NCI-H187 (cell line): ENCODE data around the gene GNAT2.

ENCODE experiments used
- DNase-seq, 2 experiments: peaks; one replicate each; lab custom pipeline; 2025; lab: John Stamatoyannopoulos, UW

The GNAT2 gene

DNA sequence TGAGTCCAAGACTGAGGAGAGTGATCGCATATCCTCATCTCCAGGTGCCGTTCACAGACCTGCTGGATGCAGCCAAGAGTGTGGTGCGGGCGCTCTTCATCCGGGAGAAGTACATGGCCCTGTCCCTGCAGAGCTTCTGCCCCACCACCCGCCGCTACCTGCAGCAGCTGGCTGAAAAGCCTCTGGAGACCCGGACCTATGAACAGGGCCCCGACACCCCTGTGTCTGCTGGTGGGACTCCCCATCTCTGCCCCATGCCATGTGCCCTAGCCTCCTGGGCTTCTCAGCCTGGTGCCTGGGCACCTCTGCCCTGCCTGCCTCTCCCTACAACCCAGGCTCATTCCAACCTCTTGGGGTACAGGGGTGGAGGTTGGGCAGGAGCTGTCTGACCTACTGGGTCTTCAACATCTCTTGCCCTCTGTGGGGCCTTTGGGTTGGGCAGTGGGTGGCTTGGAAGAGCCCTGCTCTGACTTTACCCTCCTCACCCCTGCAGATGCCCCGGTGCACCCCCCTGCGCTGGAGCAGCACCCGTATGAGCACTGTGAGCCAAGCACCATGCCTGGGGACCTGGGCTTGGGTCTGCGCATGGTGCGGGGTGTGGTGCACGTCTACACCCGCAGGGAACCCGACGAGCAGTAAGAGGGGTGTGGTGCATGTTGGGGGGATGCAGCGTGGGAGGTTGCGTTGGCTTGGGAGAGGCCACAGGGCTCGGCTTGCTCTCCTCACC, 7.4 kb upstream of the GNAT2 start:
- no peak for DNase-seq

DNA sequence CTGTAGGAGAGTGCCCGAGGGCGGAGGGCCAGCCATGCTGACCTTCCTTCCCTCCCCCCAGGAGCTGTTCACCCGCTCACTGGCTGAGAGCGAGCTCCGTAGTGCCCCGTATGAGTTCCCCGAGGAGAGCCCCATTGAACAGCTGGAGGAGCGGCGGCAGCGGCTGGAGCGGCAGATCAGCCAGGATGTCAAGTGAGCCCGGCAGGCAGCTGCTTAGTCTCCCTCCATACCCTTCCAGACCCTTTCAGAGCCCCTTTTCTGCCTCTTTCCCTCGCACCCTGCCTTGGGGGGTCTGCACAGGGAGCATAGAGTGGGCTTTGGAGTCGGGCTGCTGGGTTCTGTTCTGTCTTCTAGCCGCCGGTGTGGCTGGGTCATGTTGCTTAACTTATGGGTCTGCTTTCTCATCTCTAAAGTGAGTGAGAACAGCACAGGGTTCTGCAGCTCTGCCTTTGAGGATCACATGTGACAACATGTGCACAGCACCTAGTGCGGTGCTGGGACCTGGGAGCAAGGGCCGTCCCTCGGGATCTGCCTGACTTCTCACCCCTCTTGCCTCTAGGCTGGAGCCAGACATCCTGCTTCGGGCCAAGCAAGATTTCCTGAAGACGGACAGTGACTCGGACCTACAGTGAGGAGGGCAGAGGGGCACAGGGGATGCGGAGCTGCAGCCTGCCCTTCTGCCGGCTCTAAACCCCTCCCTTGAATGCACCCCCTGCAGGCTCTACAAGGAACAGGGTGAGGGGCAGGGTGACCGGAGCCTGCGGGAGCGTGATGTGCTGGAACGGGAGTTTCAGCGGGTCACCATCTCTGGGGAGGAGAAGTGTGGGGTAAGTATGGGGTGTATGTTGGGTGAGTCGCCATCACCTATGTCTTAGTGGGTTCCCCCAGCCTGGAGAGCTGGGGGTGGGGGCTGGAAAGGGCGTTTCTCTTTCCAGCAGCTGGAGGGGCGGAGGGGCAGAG, 6.5 kb upstream of the GNAT2 start:
- DNase-seq: peak in 1 of 2 experiments; percentile 26

DNA sequence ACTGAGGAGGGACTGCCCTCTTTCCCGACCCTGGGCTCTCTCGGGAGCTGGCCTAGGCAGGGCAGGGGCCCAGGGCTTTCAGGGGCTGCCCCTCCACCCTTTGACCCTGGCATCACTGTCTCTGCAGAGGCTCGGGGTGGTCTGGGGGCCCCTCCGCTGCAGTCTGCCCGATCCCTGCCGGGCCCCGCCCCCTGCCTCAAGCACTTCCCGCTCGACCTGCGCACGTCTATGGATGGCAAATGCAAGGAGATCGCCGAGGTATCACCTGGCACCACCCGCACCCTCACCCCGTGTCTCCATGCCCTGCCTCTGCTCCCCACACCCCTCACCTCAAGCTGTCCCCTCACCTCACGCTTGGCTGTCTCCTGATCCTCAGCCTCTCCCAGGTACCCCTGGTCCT, 5.8 kb upstream of the GNAT2 start:
- no peak for DNase-seq

DNA sequence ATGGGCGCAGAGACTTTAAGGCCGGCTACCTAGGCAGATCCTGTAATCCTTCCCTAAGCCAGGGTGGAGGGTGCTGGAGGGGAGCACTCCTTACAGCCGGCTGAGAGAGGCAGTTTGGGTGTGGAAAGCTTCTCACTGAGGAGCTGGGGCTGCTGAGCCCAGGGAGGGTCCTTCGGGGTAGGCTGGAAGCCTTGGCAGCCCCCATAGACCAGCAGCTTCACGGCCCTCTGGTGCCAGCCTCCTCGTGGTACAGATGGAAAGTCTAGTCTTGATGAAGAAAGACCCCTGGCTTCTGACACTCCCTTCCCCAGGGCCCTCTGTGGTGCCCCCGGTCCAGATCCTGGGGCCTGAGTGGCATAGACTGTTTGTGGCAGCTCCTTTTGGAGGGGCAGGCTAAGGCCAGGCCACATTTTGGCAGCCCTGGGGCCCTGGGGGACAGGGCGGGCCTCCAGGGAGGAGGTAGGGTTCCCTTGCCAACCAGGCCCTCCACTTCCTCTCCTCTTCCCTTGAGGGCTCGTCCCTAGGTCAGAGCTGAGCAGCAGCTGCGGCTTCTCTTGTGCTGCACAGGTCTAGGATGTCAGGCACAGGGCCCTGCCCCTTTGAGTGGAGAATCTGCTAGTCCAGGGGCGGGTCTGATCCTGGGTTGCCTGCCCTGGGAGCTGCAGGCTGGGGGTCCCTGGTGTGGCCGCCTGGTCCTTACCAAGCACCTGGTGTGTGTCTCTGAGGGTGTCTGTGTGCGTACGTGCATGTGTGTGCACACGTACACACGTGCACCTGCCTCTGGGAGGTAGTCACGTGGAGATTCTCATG, 5.0 kb upstream of the GNAT2 start:
- peak; percentile 18 to 39 for DNase-seq

DNA sequence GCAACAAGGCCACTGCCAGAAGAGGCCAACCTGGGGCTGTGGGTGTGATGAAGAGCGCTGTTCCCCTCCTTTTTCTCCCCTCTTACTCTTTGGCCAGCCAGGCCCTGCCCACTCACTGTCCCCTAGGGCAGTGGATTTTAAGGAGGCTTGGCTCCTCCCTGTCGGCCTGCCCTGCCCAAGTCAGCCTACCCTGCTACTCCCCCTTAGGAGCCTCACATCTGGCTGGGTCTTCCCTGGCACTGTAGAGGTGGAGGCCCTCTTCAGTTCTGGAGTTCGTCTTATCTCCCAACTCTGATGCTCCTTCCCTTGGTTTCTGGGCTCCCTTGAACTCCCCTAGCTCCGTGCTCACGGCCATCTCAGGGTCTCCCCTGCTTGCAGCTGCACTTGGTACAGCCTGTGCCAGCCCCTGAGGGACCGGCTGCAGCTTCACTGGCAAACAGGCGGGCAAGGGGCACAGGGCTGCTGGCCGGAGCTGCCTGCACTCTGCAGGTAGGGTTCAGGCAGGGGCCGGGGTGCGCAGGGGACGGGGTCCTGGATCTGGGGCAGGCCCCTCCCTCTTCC, 4.3 kb upstream of the GNAT2 start:
- DNase-seq: no peak

DNA sequence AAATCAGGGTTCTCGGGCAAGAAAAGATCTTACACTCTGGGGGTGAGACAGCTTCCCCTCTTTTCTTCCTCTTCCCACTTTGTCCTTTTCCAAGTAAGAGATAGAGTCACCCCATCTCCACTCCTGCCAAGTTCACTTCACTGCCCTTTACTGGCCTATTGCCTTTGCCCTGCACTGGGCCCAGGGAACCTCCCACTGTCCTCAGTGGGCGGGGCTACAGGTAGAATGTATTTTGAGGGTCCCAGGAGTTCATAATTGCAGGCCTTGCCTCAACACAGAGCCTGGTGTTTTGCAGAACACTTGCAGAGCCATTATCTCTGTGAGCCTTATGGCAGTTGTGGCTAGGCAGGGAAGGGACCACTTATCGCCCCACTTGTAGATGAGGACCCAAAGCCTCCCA, 3.5 kb upstream of the GNAT2 start:
- DNase-seq: no peak

DNA sequence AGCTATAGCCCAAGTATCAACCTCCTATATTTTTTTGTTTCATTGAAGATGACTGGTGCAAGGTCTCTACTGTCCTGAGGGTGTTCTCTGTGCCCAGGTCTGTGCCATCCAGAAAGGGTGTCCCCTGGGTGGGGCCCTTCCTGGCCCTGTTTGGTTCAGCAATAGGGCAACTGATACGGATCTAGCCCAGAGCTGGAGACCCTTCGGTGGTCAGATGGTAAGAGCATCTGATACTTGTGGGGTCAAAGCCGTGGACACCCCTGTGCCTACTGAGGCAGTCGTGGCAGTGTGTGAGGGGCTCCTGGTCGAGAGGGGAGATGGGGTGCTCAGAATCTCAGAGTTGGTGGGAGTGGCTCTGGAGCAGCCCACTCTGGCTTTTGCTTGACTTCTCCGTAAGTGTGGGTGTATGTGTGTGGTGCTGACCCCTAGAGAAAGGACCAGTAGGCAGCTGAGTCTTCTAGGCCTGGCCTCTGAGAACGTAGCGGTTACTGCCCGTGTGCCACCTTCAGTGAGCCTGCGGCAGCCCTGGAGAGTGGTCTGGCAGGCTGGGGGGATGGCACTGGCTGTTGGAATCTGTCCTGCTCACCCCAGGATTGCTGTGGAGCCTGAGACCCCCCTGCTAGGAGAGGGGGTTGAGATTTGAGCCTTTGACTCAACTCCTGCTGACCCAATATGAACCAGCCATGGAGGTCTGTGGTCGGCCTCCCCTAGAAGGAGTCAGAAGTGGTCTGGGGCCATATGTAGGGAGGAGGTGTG, 2.9 kb upstream of the GNAT2 start:
- DNase-seq: no peak

DNA sequence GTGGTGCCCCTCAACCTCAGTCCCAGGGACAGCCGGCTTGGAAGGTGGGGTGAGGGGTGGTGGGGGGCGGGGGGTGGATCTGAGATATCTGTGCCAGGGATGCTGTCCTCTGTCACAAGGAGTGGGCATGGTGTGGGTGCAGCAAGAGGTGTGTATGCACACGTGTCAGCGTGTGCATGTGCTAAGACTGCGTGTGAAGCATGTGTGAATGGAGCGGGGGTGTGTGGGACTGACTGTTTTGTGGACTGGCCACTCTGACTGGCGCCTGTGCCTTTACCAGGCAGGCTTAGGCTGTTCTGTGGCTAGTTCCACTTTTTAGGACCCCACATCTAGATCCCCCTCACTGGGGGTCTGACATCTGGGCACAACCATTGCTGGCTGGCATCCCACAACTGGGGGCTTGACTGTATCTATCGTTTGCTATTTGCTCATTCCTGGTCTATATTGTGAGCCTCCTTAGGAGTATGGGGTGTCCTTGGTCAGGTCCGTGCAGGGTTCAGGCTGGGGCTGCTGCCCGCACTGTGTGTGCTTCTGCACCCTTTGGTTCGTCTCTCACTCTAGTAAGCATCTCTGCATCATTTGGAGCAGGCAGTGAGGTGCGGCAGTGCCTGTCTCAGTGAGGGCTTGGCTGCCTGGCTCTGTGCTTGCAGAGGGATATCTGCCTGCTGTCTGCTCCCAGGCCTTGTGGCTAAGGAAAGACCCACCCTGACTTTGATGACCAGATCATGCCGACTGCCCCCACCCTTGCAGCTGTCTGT, 2.1 kb upstream of the GNAT2 start:
- DNase-seq: no peak

DNA sequence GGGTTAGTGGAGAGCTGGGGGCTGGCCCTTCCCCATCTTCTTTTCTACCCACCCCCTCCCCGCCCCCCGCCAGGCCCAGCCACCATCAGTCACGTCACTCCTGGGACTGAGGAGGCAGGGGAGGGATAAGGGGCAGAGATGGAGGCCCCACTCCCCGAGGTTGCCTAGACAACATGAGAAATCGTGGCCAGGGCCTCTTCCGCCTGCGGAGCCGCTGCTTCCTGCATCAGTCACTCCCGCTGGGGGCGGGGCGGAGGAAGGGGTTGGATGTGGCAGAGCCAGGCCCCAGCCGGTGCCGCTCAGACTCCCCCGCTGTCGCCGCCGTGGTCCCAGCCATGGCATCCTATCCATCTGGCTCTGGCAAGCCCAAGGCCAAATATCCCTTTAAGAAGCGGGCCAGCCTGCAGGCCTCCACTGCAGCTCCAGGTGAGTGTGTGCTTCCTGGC, 1.4 kb upstream of the GNAT2 start:
- DNase-seq: peak; percentile 39 to 67

DNA sequence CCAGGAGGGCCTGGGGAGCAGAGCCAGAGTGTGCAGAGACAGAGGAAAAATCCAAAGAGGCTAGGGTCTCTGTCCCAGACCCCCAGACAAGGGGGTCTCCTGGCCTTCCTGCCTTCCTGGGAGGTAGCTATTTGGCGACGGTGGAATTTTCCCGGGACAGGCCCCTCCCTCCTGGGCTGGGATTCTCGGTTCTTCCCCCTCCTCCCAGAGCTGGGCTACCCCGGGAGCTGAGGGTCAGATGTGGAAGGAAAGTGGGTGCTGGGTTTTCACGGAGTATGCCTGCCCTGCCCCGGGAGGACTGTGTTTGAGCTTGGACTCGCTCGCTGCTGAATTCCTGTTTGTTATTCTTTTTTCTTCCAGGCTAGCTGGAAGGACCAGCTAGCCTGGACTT, 980 bp upstream of the GNAT2 start:
- DNase-seq: no peak

DNA sequence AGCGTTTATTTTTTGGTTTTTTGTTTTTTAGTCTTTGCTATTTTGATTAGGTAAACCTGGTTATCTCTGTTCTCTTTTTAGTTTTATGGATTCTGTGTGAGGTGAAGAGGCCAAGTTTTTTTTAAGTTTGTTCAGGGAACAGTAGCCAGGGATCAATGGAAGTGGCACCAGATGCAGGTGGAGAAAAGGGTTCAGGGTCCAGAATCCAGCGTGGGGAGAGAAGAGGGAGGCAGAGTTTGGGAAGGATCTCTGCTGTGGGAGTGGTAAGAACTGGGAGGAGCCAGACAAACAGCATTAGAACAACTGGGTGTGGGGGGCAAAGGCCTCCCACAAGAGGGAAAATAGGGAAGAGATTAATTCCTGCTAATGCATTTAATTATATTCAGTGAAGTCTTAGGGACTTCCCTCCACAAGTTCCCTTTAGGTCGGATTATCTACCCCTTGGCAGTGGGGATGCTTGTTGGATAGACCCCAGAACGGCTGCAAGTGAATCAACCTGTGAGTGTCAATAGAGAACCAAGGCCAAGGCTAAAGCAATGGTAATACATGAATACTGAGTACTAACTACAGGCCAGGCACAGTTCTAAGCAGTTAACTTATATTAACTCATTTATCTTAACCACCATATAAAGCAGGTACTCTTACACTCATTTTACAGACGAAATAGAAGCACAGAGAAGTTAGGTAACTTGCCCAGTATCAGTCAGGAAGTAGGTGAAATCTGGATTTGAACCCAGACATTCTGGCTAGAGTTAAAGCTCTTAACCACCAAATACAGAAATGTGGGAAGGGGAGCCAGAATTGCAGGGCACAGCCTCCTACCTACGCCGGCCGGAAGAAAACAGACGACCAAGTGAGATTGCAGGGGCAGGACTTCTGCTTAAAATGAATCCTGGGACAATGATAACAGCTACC, 498 bp downstream of the GNAT2 start:
- DNase-seq: no peak

DNA sequence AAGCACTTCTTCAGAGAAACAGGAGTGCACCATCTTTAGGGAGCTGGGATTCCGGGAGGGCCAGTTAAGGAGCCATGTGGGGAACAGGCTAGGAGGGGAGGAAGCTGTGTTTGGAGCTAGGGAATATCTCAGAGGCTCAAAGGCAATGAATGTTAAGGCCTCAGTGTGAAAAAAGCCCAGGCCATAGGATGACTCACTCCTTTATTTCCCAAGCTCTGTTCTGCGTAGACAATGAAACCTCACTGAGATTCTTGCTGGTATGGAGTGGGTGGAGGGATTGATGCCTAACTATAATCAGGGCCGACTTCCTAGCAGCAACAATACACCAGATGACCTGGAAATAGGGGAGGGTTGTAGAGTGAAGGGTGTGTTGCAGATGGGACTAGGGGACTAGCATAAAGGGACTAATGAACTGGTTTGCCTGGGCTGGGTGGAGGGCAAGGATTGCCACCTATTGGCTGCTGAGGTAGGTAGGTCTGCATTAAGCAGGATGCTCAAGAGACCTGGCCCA, 2.1 kb downstream of the GNAT2 start:
- no peak for DNase-seq

DNA sequence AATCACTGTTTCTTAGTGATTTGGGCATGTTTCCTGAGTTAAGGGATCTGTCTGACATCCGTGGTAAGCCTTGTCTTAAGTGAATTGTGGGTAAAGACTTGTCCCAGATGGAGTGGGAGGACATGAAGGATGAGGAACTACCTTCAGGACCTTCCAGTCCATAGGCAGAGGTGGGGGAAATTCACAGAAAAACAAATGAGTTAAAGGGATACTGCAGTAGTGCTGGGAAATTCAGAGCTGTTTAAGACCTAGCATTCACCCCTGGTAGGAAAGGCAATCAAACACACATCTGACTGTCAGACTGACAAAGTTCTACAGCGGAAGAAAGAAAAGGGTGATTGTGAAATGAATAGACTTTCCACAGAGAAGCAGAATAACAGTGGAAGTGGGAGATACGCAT, 3.0 kb downstream of the GNAT2 start:
- DNase-seq: no peak

DNA sequence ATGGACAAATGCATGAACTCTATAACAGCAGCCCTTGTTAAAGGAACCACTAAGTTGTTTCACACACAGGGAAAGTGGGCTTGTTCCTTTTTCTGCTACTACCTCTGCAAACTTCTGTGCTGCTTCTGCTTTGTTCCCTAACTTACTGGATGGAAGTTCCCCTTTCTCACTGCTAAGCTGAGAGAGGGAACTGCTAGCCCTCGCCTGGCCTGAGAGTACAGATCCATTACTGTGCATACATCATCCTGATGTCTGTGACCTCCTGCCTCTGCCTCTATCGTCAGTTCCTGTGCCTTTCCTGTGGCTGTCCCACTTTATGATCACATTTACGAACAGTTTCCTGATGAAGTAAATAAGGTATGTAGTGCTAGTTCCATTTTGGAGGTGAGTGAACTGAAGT, 3.5 kb downstream of the GNAT2 start:
- DNase-seq: no peak

DNA sequence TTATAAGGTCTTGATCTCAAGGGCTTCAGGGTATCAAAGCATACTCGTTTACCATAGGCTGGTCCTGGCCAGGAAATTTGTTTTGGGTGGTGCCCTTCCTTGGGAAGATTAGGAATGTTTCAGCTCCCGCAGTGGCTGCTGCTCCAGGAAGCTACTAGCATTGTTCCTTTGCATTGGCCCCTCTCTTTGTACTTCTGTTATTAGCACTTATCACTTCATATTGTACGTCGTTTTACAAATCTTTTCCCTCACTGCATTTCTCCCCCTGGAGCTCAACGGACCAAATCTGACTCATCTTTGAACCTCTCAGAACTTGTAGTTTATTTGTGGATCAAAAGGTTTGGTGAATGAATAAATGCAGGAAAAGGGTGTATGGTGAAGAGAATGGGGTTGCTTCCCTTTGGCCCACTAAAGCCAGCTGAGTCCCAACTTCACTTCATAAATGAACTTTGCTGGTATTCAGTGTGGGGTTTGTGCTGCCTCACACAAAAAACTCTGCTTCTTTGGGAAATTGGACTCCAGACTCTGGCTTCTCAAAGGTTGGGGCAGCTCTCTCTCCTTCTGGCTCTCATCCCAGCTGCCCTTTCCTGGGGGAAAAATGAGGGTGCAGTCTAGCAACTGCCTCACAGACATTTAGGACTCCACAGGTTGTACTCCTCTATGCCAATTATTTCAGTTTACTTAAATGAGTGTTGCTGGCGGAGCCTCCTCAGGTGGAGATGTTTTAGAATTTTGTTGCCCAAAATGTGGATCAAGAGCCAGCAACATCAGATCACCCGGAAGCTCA, 5.9 kb downstream of the GNAT2 start:
- no peak for DNase-seq

DNA sequence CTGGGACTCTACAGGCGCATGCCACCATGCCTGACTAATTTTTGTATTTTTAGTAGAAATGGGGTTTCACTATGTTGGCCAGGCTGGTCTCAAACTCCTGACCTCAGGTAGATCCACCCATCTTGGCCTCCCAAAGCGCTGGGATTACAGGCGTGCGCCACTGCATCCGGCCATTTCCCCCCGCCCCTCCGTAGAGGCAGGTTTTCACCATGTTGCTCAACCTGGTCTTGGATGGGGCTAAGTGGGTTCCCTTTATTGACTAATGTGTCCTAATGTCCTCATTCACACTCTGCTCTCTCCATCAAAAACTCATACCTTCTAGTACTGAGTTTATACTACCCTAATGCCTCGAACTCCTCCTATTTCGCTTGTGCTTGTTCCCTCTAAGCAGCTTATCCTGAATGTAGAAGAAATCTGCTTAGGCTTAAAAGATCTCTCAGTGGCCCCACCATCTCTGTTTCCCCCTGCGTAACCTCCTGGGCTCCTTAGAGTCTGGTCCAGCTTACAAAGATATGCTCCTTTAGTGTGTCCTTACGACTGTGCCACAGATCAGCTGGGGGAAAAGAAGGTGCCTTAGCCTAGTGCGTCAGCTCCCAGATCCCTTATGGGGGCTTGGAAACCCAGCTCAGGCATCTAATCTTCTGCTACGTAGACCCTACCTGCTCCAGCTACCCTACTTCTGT, 8.0 kb downstream of the GNAT2 start:
- DNase-seq: no peak

DNA sequence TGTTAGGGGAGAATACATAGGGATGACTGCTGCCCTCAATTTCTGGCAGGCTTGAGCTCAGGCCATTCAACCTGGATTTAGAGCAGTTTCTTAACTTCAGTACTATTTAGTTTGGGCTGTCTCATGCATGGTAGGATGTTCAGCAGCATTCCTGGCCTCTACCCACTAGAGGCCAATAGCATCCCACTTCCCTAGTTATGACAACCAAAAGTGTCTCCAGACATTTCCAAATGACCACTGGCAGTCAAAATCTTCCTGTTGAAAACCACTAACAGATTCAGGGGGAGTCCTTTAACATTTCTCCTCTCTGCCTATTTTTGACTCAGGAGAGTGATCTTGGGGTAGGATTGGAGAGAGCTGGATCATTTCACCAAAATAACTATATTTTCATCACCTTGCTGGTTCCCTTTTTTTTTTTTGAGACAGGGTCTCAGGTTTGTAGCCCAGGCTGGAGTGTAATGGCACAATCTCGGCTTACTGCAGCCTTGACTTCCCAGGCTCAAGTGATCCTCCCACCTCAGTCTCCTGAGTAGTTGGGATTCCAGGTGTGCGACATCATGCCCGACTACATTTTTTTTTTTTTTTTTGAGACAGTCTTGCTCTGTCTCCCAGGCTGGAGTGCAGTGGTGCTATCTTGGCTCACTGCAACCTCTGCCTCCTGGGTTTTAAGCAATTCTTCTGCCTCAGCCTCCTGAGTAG, 8.7 kb downstream of the GNAT2 start:
- no peak for DNase-seq
